HG02970 (cell line): Measurements from ENCODE around the gene TOR3A.

ENCODE experiments used
- ATAC-seq: cut with Tn5 transposase; IDR thresholded peaks from one replicate; pipeline ENCODE4 v1.9.1; 2021; ENCODE audit warnings: mild to moderate bottlenecking, moderate library complexity, moderate number of reproducible peaks; ENCODE audit not compliant: unreplicated experiment, low FRiP score

Gene TOR3A

GRCh38 chr1:179061360-179062282 is 20.2 kb upstream of the TOR3A start:
- no peak for ATAC-seq

GRCh38 chr1:179066471-179066870 is 15.4 kb upstream of the TOR3A start:
- no peak for ATAC-seq

DNA sequence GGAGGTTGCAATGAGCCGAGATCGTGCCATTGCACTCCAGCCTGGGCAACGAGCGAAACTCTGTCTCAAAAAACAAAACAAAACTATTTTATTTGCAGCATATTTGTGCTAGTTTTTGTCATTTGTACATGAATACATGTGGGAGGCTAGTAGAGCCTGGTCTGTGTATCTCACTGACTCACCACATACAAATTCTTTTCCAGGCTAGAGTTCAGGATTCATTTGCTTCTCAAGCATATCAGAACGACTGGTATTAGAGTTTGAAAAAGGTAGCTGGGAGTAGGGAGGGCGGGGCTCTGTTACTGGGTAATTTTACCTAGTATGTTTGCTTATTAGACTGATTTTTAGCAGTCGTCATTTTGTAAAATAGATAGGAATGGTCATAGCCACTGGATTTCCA is 4.5 kb upstream of the TOR3A start:
- ATAC-seq, result no peak

DNA sequence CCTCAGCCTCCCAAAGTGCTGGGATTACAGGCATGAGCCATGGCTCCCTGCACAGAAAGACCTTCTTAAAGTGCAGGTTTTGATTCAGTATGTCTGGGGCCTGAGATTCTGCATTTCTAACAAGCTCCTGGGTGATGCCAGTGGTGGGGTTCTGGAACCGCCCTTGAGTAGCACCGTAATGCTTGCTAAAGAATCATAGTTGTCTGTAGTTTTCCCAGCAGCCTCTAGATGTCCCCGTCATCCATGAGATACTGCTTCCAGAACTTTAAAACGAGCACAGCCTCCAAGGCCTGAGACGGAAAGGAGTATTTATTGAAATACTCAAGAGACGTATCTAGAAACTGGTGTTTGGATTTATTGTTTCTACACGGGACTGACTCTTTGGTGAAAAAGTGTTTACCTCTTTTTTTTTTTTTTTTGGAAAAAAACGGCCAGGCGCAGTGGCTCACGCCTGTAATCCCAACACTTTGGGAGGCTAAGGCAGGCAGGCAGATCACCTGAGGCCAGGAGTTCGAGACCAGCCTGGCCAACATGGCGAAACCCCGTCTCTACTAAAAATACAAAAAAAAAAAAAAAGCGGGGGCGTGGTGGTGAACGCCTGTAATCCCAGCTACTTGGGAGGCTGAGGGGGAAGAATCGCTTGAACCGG is 2.6 kb upstream of the TOR3A start:
- ATAC-seq, result no peak

GRCh38 chr1:179080866-179081686 is 794 bp upstream of the TOR3A start:
- peak; percentile 22 for ATAC-seq

DNA sequence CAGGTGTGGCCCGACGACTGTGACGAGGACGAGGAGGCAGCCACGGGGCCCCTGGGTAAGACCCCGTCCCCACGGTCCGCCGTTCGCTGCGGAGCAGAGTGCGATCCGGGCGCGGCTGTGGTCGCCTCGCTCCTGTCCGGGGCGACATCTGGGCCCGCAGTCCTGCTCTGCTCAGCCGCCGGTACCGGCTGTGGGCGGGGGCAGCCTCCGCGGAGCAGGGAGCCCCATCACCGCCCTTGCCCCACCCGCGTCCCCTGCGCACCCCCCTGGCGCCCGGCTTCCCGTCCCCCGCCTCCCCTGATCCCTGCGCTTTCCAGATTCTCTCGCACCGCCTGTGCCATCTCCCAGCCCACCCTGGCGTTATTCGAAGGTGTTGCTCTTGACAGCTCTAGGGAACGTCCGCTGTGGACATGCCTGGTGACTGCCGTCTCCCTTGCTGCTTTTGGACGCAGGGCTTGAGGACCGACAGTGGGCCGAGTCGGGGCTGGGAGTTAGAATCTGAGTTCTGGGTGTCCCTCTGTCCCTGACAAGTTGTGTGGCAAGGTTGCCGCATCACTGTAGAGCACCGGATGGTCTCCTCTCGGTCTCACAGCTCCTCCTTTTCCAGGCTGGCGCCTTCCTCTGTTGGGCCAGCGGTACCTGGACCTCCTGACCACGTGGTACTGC is 596 bp downstream of the TOR3A start:
- peak; percentile 17 for ATAC-seq

- ATAC-seq, result no peak
Measured at GRCh38 chr1:179082999-179083335, 1.1 kb downstream of the TOR3A start.

- no peak for ATAC-seq
Measured at GRCh38 chr1:179083533-179083932, 1.7 kb downstream of the TOR3A start.

- no peak for ATAC-seq
Measured at GRCh38 chr1:179087665-179088064, 5.8 kb downstream of the TOR3A start.

DNA sequence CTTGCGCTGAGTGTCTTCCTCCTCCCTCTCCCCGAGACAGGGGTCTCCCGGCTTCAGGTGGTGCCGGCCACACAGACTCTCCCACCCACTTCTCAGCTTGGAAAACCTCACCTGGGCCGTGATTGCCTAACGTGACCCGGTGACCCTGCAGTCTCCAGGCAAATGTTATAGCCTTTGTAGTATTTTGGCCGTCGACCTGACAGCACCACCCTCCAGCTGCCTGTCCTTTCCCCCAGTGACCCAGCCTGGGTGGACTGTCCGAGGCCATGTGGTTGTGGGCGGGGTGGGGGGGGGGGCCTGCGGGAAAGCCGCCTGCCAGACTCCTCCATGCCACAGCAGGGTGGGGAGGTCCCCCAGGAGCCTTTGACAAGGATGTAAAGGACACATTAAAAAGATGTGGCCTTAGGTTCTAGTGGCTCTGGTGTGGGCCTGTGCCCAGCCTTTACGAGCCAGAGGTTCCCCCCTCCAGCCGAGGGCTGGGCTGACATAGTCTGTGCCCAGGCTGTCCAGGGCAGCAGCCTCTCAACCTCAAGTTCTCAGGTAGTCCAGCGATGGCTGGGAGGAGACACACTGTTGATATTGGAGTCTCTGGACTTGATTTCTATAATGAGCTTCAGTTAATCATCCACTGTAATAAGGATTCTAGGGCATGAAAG is 8.1 kb downstream of the TOR3A start:
- ATAC-seq, result no peak

DNA sequence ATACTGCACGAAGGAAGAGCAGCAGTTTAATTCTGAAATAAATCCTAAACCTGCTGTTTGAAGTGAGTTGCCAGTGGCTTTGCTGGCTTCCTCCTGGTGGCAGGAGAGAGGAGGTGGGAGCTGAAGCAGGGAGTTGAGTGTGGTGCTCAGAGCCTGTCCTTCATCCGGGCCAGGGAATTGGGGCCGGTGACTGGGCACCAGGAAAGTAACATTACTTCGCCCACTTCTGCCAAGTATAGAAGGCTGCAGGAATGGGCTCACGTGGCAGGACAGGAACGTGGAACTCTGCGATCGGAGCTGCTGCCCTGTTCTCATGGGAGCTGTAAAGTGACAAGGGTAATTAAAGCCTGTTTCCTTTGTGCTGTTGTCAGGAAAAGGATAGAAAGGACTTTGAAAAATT is 8.7 kb downstream of the TOR3A start:
- ATAC-seq, result no peak

DNA sequence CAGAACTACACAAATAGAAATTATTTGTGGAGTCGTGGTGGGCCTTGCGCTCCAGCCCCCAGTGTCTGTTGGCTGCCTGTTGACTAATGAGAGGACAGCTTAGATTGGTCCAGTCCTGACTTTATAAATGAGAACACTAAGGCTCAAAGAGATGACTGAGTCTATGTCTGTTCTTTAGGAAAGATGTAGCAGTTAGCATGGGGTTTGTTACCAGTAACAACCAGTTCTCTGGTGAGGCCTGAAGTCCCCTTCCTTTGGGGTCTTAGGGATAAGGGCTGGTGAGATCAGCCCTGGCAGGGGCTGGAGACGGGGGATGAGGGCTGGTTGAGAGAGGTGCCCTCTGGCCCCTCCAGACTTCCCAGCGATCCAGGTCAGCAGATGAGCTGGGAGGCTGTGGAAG is 9.1 kb downstream of the TOR3A start:
- ATAC-seq, result no peak

- ATAC-seq, result no peak
Measured at GRCh38 chr1:179091691-179092165, 9.9 kb downstream of the TOR3A start.

DNA sequence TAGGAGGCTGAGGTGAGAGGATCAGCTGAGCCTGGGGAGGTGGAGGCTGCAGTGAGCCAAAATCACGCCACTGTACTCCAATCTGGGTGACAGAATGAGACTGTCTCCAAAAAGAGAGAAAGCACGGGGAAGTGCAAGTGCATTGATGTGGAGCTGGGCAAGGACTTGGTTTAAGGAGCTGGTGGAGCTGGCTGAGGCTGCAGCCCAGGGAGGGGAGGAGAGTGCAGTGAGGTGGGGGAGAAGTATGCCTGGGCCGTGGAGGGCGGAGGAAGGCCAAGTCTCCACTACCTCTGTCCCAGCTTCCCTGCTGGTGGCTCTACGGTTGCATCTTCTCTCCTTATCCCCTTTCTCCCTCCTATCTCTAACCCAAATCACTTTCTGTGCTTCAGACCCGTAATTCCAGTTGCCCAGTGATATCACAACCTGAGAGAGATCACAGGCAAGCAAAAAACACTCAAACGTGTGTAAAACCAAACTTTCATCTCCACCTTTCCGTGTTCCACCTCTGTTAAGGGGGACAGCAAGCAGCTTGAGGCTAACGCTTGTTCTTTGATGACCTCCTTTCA is 11.1 kb downstream of the TOR3A start:
- no peak for ATAC-seq

DNA sequence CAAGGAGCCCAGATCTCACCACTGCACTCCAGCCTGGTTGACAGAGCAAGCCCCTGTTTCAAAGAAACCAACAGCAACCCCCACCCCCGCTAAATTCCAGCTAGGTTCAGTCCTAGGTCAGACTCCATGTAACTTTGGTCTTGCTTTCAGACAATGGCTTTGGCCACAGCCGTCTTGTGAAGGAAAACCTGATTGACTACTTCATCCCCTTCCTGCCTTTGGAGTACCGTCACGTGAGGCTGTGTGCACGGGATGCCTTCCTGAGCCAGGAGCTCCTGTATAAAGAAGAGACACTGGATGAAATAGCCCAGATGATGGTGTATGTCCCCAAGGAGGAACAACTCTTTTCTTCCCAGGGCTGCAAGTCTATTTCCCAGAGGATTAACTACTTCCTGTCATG is 12.9 kb downstream of the TOR3A start:
- no peak for ATAC-seq

- no peak for ATAC-seq
Measured at GRCh38 chr1:179095377-179095776, 13.5 kb downstream of the TOR3A start.

DNA sequence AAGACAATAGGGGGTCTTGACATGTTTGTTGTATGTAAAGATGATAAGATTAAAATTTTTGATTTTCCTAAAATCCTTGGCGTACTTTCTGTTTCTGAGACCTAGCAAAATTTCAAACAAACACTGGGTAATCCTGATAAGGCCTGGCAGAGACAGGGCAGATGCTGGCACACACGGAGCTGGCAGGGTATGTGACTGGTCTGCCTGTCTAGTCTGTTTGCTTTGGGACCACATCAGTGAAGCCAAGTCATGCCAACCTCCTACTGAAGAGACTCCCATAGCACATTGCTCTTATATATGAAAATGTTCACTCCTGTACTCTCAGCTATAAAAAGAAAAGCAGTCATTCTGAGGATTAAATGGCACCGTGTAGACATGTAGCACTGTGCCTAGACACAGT is 14.1 kb downstream of the TOR3A start:
- ATAC-seq, result no peak

DNA sequence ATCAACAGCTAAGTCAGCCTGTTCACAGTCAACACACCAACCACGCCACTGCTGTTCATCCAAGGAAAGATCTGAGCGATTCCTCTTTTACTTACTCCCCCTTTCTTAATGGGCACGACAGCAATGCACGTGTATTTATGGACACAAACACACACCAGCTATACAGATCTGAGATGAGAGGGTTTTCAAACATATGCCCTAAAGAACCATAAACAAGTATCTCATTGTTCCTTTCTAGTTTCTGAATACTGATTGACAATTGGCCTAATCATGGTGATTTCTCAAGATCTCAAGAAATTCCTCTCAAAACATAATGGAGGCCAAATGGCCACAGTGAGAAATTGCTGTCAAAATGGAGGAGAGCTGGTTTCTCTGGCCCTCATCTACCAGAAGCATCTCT is 18.0 kb downstream of the TOR3A start:
- ATAC-seq, result no peak

GRCh38 chr1:179101566-179101965 is 19.7 kb downstream of the TOR3A start:
- no peak for ATAC-seq

GRCh38 chr1:179103999-179104398 is 22.1 kb downstream of the TOR3A start:
- ATAC-seq, result no peak
